ENCODE measurements around the gene DHX57. TPM values are rescaled to one million over a fixed set of nuclear protein-coding genes. Genes with fewer than 3 reads are reported as not detected.
"Not testable (repeated sequence)": the region's sequence is repeated elsewhere in the genome, so short reads cannot be mapped to it uniquely, and the experiment has no call there.

Gene DHX57
- total RNA-seq, 1 donor from 2014 or later = 19.5 TPM

DNA sequence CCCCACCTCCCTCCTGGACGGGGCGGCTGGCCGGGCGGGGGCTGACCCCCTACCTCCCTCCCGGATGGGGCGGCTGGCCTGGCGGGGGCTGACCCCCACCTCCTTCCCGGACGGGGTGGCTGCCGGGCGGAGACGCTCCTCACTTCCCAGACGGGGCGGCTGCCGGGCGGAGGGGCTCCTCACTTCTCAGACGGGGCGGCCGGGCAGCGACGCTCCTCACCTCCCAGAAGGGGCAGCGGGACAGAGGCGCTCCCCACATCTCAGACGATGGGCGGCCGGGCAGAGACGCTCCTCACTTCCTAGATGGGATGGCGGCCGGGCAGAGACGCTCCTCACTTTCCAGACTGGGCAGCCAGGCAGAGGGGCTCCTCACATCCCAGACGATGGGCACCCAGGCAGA, 119.8 kb downstream of the DHX57 start:
- not testable (repeated sequence) for DNase-seq (ENCODE audit: extremely low read depth, low read depth, low spot score)

DNA sequence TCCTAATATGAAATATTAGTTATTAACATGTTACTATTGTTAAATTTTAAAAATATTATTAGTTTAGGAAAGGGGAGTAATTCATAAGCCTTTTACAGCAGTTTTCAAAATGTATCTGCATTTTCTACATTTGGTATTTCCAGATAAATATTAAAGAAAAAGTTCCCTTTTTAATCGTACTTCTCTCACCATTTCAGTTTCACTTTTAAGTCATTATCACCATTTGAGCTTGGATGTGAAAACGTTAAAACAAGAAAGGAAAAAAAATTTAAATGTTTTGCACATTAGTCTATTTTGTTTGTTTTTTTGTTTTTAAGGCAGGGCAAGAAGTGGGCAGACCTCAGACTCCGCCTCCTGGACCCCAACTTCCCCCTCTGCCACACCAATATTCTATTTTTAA, 121.2 kb downstream of the DHX57 start:
- DNase-seq (ENCODE audit: extremely low read depth, low read depth, low spot score) = no peak

DNA sequence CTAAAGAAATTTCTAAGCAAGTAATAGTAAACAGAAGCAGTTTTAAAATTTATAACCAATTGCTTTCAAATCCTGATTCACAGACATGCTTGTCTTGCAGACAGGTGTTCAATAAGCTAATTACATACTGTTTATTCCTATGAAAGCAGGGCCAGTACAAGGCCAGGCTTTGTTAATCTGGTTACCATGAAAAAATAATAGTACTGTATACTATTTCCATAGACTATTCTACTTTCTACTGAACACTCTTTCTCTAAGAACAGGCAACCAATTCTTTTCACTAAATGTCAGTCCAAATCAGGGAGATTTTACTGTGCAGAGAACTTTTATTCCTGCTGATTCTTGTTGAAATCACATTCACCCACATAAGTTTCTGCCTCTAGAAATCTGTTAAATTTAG, 121.7 kb downstream of the DHX57 start:
- no peak for DNase-seq (ENCODE audit: extremely low read depth, low read depth, low spot score)

DNA sequence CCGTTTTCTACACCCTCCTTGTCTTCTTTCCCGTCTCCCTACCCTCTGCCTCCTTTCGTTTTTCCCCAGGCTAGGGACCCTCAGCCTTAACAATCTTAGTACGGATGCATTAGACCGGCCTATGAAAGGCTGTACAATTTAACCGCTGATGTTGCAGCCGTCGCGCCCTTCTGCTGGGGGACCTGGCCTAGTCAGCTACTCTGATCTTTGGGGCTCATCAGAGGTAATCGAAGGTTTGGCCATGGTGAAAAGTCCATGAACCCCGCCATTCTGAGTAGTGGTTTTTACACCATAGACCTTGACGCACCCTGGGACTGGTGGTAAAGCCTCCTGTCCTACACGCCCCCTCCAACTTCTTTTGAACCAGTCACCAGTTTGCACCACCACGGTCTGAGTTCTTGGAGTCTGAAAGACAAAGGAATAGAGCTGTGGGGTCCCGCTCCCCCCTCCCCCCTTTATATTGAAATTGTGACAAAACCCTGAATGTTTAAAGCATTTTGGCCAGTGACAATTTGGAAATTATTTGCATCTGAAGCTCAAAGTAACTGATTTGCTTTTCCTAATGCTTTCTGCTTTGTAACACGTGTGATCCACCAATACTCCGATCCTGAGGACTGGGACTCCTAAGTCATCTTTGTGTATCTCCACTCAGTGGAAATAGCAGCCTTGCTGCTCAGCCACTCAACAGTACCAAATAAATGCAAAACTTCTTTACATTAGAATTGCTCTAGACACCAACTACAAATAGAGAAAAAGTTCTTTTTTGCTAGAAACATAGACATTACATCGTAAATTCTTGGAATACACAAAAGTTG, 123.9 kb downstream of the DHX57 start:
- DNase-seq (ENCODE audit: extremely low read depth, low read depth, low spot score) = no peak

DNA sequence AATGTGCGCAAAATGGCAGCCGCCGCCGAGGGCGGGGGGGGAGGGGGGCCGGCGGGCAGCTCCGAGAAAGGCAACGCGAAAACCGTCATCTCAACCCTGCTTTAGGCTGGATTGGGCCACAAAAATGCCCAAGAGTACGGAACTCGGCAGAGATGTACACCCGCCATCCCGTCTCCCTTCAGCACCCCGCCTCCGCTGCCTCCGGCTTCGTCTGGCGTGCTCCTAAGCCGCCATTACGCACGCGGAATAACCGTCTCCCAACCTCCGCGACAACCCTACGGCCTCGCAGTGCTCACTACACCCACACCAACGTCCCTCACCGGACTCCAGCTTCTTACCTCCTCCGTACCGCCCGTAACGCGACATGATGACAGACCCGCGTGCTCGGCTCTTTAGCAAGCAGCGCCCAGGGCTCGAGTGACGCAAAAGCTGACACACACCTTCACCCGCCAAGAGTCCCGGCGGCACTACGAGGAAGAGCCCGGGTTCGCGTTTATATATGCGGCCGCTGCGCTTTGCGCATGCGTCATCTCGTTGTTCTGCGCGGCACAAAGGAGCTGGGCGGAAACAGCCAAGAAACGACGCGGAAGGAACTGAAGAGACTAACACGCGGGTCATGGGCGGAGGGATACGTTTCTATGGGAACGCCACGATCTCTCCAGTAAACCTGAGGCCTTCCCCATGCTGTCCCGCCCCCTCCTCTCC, 124.7 kb downstream of the DHX57 start, which contains the start of gene SRSF7:
TSS of gene SRSF7 (minus strand) at position 471 of the 705 bp plus-strand sequence. CDS start at position 366, 105 bp downstream.
- DNase-seq (ENCODE audit: extremely low read depth, low read depth, low spot score) = peak; percentile 97

DNA sequence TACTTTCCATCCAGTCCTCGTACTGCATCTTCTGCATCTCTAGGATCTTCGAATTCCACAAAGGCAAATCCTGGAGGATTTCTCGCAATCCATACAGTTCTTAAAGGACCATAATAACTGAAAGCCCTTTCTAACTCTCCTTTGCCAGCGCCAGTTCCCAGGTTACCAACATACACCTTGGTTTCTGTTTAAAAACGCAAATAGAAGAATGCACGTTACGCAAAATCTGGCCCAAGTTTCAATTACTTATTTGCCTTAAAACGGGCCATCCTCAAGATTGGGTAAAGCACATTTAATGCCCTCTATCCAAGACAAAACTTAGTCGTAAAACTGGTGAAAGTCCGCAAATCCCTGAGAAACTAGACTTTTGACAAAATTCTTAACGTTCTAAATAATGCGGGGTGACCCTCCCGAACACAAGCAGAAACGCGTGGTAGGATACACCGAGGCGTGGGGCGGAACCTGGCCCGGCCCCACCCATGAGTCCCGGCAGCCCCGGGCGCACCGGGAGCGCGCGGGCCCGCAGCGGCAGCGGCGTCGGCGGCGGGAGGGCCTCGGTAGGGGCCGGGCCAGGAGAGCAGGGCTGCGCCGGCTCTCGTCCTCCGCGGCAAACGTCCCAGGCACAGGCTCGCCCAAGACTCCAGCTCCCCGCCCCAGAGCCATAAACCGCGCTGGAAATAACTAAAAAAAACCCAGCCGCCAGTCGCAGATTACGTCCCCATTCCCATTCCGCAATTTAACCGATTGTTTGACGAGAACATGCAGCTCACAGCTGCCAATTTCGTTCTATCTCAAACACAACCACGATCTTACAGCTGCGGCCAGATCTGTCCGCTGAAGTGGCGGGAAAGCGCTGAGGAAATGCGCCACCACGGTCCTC, 125.5 kb downstream of the DHX57 start:
- no peak for DNase-seq (ENCODE audit: extremely low read depth, low read depth, low spot score)

DNA sequence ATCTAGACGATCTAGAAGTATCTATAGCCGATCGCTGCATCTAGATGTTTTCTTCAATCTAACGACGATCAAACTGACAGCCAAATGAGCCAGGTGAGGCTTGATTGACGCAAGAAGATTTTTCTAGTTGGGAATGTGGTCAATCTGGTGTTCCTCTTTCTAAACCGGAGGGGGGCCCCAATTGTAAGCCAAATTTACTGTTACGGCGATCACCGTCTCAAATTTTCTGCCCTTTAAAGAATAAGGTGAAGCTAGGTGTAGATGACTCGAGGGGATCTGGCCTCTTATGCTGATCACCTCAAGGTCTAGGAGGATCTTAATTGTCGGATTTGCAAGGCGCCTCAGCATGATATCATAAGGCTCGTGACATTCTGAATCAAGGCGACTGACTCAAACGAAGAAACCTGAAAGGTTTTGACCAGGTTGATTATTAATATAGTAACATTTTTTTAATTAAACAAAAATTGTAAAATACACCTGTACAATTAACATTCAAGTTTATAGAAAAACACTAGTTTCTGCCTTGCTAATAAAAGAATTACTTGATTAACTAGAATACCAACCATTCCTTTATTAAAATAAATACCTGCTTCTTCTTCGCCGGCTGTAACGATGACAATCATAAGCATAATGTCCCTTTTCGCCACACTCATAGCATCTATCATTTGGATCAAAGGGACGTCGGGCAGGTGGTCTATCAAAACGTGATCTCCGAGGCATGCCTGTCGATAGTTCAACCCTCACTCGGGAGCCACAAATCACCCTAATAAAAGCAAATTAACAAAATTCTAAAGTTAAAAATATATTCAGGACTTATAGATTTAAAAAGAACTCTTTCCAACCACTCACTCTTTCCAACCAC, 126.6 kb downstream of the DHX57 start:
- no peak for DNase-seq (ENCODE audit: extremely low read depth, low read depth, low spot score)

DNA sequence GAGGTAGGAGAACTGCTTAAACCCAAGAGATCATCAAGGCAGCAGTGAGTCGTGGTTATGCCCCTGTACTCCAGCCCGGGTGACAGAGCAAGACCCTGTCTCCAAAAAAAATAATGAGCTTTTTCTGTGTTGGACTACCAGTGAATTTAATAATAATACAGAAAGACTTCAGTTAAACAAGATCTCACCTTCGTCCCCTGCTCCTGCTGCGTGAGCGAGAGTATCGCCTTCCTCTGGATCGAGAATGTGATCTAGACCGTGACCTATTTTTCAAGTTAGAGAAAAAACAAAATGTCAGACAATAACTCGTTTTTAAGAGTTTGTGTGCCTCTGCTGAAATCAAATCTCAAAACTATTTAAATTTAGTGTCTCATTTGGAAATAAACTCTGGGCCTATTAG, 127.3 kb downstream of the DHX57 start:
- no peak for DNase-seq (ENCODE audit: extremely low read depth, low read depth, low spot score)

DNA sequence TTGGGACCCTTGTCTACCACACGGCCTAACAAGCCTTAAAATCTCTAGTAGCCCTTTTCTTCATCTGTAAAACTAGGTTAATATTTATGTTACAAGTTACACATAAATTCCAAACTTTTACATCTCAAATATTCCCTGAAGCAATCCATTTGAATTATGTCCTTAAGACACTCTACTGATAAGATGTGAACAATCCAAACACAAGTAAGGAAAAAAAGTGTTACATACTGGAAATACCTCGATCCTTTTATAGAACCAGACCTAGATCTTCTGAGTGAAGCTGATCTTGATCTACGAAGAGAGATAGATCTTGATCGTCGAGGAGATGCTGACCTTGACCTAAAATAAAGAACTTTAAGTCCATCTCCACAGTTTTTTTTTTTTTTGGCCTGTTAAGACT, 127.9 kb downstream of the DHX57 start:
- DNase-seq (ENCODE audit: extremely low read depth, low read depth, low spot score) = no peak

Other genes starting within 250 kb of the DHX57 start
- gene GALM, start 209.8 kb downstream of the DHX57 start, total RNA-seq = 4.1 and 4.8 TPM in 2 replicates
- 86.9 and 97.4 TPM in 2 replicates for gene SRSF7, start 124.6 kb downstream of the DHX57 start, total RNA-seq
- gene GEMIN6, start 97.7 kb downstream of the DHX57 start, total RNA-seq = 5.0 and 5.2 TPM in 2 replicates
- 8.4 and 11.4 TPM in 2 replicates for gene MORN2, start within 50 bp of the DHX57 start, total RNA-seq
- 0.18 and 0.19 TPM in 2 replicates for gene ARHGEF33, start 13.9 kb upstream of the DHX57 start, total RNA-seq
- gene SOS1, start 245.1 kb upstream of the DHX57 start, total RNA-seq = 12.5 and 21.0 TPM in 2 replicates

Measured in glomerular endothelial cell (primary cell).